Raji (cell line): ENCODE data around the gene MMP7.

Source experiments
- POLR2A ChIP-seq: IDR thresholded peaks from 2 replicates; pipeline ENCODE4 v1.6.1; 2011; ENCODE audit warnings: low read depth, low read length, control low read depth; ENCODE audit not compliant: insufficient read depth

MMP7 gene

GRCh38 chr11:102516179-102516578 is 14.4 kb downstream of the MMP7 start:
- no peak for TF ChIP-seq POLR2A

- no peak for TF ChIP-seq POLR2A
These were observed 16.7 kb downstream of the MMP7 start for GRCh38 chr11:102513869-102514268.

- TF ChIP-seq POLR2A = no peak
These were observed 20.0 kb downstream of the MMP7 start for GRCh38 chr11:102510439-102511135.

- no peak for TF ChIP-seq POLR2A
These were observed 29.7 kb downstream of the MMP7 start for GRCh38 chr11:102500829-102501228.

- TF ChIP-seq POLR2A = no peak
These were observed 30.6 kb downstream of the MMP7 start for GRCh38 chr11:102499931-102500330.

- no peak for TF ChIP-seq POLR2A
These were observed 31.4 kb downstream of the MMP7 start for GRCh38 chr11:102499151-102499550.

- TF ChIP-seq POLR2A = no peak
These were observed 33.5 kb downstream of the MMP7 start for GRCh38 chr11:102497061-102497460.

GRCh38 chr11:102495161-102496042 is 35.1 kb downstream of the MMP7 start:
- no peak for TF ChIP-seq POLR2A

GRCh38 chr11:102494216-102494615 is 36.3 kb downstream of the MMP7 start:
- no peak for TF ChIP-seq POLR2A

GRCh38 chr11:102493524-102493923 is 37.0 kb downstream of the MMP7 start:
- TF ChIP-seq POLR2A = no peak

- no peak for TF ChIP-seq POLR2A
These were observed 38.6 kb downstream of the MMP7 start for GRCh38 chr11:102491969-102492368.

GRCh38 chr11:102489186-102490145 is 41.1 kb downstream of the MMP7 start:
- no peak for TF ChIP-seq POLR2A

GRCh38 chr11:102488208-102488607 is 42.3 kb downstream of the MMP7 start:
- no peak for TF ChIP-seq POLR2A

- no peak for TF ChIP-seq POLR2A
These were observed 43.3 kb downstream of the MMP7 start for GRCh38 chr11:102487214-102487613.

GRCh38 chr11:102486584-102486983 is 44.0 kb downstream of the MMP7 start:
- TF ChIP-seq POLR2A = no peak

- TF ChIP-seq POLR2A = no peak
These were observed 45.3 kb downstream of the MMP7 start for GRCh38 chr11:102485095-102485722.
